Osteoblast (primary cell): ENCODE results near the gene AMPD3. TPM values are rescaled to one million over a fixed set of nuclear protein-coding genes. Genes with fewer than 3 reads are reported as not detected.

Source experiments
- DNase-seq: peaks from one replicate; pipeline ENCODE4 v3.0.0; 2011; ENCODE audit warnings: low spot score, mixed read lengths; ENCODE audit not compliant: insufficient read length; ENCODE audit errors: missing footprints
- H2AFZ ChIP-seq: 2 replicates; pipeline ENCODE4 v1.6.0; 2011; ENCODE audit warnings: mild to moderate bottlenecking, low read length
- H3K27ac ChIP-seq: 2 replicates; pipeline ENCODE4 v1.5.1; 2011; ENCODE audit warnings: mild to moderate bottlenecking, low read depth, low read length, moderate library complexity
- H3K27me3 ChIP-seq: 2 replicates; pipeline ENCODE4 v1.6.0; 2012; ENCODE audit warnings: mild to moderate bottlenecking, control low read depth, inconsistent platforms, low read length, moderate library complexity; ENCODE audit not compliant: insufficient read depth
- H3K36me3 ChIP-seq: 2 replicates; pipeline ENCODE4 v1.5.1; 2011; ENCODE audit warnings: mild to moderate bottlenecking, low read length, control low read depth, moderate library complexity; ENCODE audit not compliant: insufficient read depth
- H3K4me1 ChIP-seq: 2 replicates; pipeline ENCODE4 v1.5.1; 2011; ENCODE audit warnings: mild to moderate bottlenecking, low read length, control low read depth, moderate library complexity; ENCODE audit not compliant: insufficient read depth
- H3K4me2 ChIP-seq: 2 replicates; pipeline ENCODE4 v1.6.0; 2011; ENCODE audit warnings: mild to moderate bottlenecking, low read length; ENCODE audit not compliant: insufficient read depth
- H3K4me3 ChIP-seq: fragments of 200-600 bp; sonication (generic); 3 replicates; pipeline ENCODE4 v1.5.1; 2012; ENCODE audit warnings: mild to moderate bottlenecking, low read length, inconsistent platforms; ENCODE audit not compliant: insufficient read depth
- H3K79me2 ChIP-seq: 2 replicates; pipeline ENCODE4 v1.6.0; 2012; ENCODE audit warnings: mild to moderate bottlenecking, low read length, control low read depth, inconsistent platforms; ENCODE audit not compliant: insufficient read depth
- H3K9me3 ChIP-seq: 2 replicates; pipeline ENCODE4 v1.5.1; 2011; ENCODE audit warnings: low read depth, low read length, control low read depth
- H4K20me1 ChIP-seq: 2 replicates; pipeline ENCODE4 v1.6.0; 2012; ENCODE audit warnings: mild to moderate bottlenecking, low read length, control low read depth; ENCODE audit not compliant: insufficient read depth
- CTCF ChIP-seq: IDR thresholded peaks from 2 replicates; pipeline ENCODE4 v1.5.1; 2011; ENCODE audit warnings: mild to moderate bottlenecking, low read depth, low read length, moderate library complexity; ENCODE audit errors: extremely low read depth
- total RNA-seq: library from RNA; depleted of rRNA; stranded (reverse); fragments of >200 nt; gene quantifications from 2 replicates; pipeline ENCODE4 v1.2.3, GENCODE V29; 2012

Gene AMPD3
- total RNA-seq, 1 donor = 3.6 TPM

- no peaks in the 10 kb centered on the region for H3K4me1 ChIP-seq
- H3K9me3 ChIP-seq = no peaks in the 10 kb centered on the region
- no peak overlapping the region for H3K27ac ChIP-seq
- no peak for DNase-seq
- H3K79me2 ChIP-seq = no peaks in the 10 kb centered on the region
- H3K27me3 ChIP-seq = no peaks in the 10 kb centered on the region
- no peak overlapping the region for H3K4me2 ChIP-seq
- H4K20me1 ChIP-seq = no peaks in the 10 kb centered on the region
- no peak overlapping the region for H2AFZ ChIP-seq
- peaks cover 26% of the 10 kb centered on the region for H3K36me3 ChIP-seq
- no peak overlapping the region for H3K4me3 ChIP-seq
- TF ChIP-seq CTCF = no peak
These were observed 43.6 kb downstream of the AMPD3 start for GRCh38 chr11:10498426-10499250.

- Histone ChIP-seq H4K20me1 (no peaks in the 10 kb centered on the region), H2AFZ (no peak overlapping the region), H3K79me2 (no peaks in the 10 kb centered on the region), H3K4me2 (no peak overlapping the region), H3K27ac (no peak overlapping the region), H3K27me3 (no peaks in the 10 kb centered on the region), H3K9me3 (no peaks in the 10 kb centered on the region), H3K4me3 (no peak overlapping the region), H3K4me1 (no peaks in the 10 kb centered on the region), H3K36me3 (peaks cover 29% of the 10 kb centered on the region)
- no peak for TF ChIP-seq CTCF
- DNase-seq = no peak
These were observed 44.4 kb downstream of the AMPD3 start for GRCh38 chr11:10499452-10499851.

GRCh38 chr11:10499874-10500601 lies 45.0 kb downstream of the AMPD3 start:
- Histone ChIP-seq H3K79me2 (no peaks in the 10 kb centered on the region), H3K27me3 (no peaks in the 10 kb centered on the region), H4K20me1 (no peaks in the 10 kb centered on the region), H3K4me3 (no peak overlapping the region), H3K27ac (no peak overlapping the region), H2AFZ (no peak overlapping the region), H3K4me1 (no peaks in the 10 kb centered on the region), H3K4me2 (no peak overlapping the region), H3K36me3 (peaks cover 29% of the 10 kb centered on the region), H3K9me3 (no peaks in the 10 kb centered on the region)
- no peak for TF ChIP-seq CTCF
- no peak for DNase-seq
